CD8-positive, alpha-beta memory T cell (primary cell): ENCODE data around the gene CIDEB. TPM values are rescaled to one million over a fixed set of nuclear protein-coding genes. Genes with fewer than 3 reads are reported as not detected.

Source experiments
- CTCF ChIA-PET: fragments of 350-600 bp; sonication (Branson Sonifier 250); formaldehyde crosslinking; loops from one replicate; lab custom pipeline; 2021; ENCODE audit warnings: antibody characterized with exemption; lab: Charles Lee
- POLR2A ChIA-PET: fragments of 350-600 bp; sonication (Branson Sonifier 250); formaldehyde crosslinking; loops from one replicate; lab custom pipeline; 2021; ENCODE audit warnings: antibody characterized with exemption; lab: Charles Lee
- DNase-seq, 5 donors: peaks; one replicate each; pipeline versions ENCODE4 v3.0.0 to v3.0.0-alpha.2; 2020 to 2022; ENCODE audit warnings: mixed read lengths in 1 of 5
- H3K27ac ChIP-seq: one replicate; pipeline ENCODE4 v1.7.0; 2013; ENCODE audit warnings: low read depth, mild to moderate bottlenecking, low read length, moderate library complexity
- H3K27me3 ChIP-seq: 2 replicates; pipeline ENCODE4 v1.7.0; 2013; ENCODE audit warnings: low read length, mild to moderate bottlenecking; ENCODE audit not compliant: insufficient read depth, poor library complexity, severe bottlenecking
- H3K36me3 ChIP-seq: 2 replicates; pipeline ENCODE4 v1.7.0; 2013; ENCODE audit warnings: mild to moderate bottlenecking, low read length, moderate library complexity; ENCODE audit not compliant: insufficient read depth
- H3K4me1 ChIP-seq: 2 replicates; pipeline ENCODE4 v1.7.0; 2013; ENCODE audit warnings: mild to moderate bottlenecking, low read length, moderate library complexity; ENCODE audit not compliant: insufficient read depth
- H3K4me3 ChIP-seq: 2 replicates; pipeline ENCODE4 v1.7.0; 2013; ENCODE audit warnings: mild to moderate bottlenecking, low read length
- H3K9me3 ChIP-seq: 2 replicates; pipeline ENCODE4 v1.7.0; 2013; ENCODE audit warnings: mild to moderate bottlenecking, low read length
- H3K27ac Mint-ChIP-seq, 8 donors: one replicate each; pipeline ENCODE4 v1.8.0; 2020 to 2021; ENCODE audit warnings: mixed read lengths in 8 of 8, mild to moderate bottlenecking in 6 of 8, inconsistent platforms in 3 of 8, moderate library complexity in 3 of 8
- H3K27me3 Mint-ChIP-seq, 2 donors: one replicate each; pipeline ENCODE4 v1.8.0; 2020 to 2021; ENCODE audit warnings: mixed read lengths in 2 of 2, mild to moderate bottlenecking in 1 of 2, moderate library complexity in 1 of 2
- H3K36me3 Mint-ChIP-seq, 3 donors: one replicate each; pipeline ENCODE4 v1.8.0; 2020 to 2021; ENCODE audit warnings: mixed read lengths in 3 of 3, inconsistent platforms in 1 of 3, mild to moderate bottlenecking in 1 of 3
- H3K4me1 Mint-ChIP-seq, 3 donors: one replicate each; pipeline ENCODE4 v1.8.0; 2020 to 2021; ENCODE audit warnings: mixed read lengths in 3 of 3, inconsistent platforms in 1 of 3, mild to moderate bottlenecking in 1 of 3
- H3K4me3 Mint-ChIP-seq, 7 donors: one replicate each; pipeline ENCODE4 v1.8.0; 2020 to 2021; ENCODE audit warnings: mixed read lengths in 7 of 7, mild to moderate bottlenecking in 6 of 7, moderate library complexity in 4 of 7, inconsistent platforms in 2 of 7
- H3K9me3 Mint-ChIP-seq, 5 donors: one replicate each; pipeline ENCODE4 v1.8.0; 2020 to 2022; ENCODE audit warnings: mixed read lengths in 5 of 5, mild to moderate bottlenecking in 3 of 5, moderate library complexity in 2 of 5, inconsistent platforms in 1 of 5
- polyA plus RNA-seq: library from polyadenylated mRNA; unstranded; fragments of 300-500 nt; fragmentation: Illumina TruSeq; gene quantifications from one replicate; pipeline ENCODE4 v1.2.3, GENCODE V29; 2021
- total RNA-seq, 2 experiments: library from RNA; stranded (reverse); gene quantifications; one replicate each; pipeline ENCODE4 v1.2.3, GENCODE V29; 2021

The CIDEB gene
- total and polyA plus RNA-seq, 3 experiments from 2014 or later: 12.4 to 27.5 (median 12.7) TPM

DNA sequence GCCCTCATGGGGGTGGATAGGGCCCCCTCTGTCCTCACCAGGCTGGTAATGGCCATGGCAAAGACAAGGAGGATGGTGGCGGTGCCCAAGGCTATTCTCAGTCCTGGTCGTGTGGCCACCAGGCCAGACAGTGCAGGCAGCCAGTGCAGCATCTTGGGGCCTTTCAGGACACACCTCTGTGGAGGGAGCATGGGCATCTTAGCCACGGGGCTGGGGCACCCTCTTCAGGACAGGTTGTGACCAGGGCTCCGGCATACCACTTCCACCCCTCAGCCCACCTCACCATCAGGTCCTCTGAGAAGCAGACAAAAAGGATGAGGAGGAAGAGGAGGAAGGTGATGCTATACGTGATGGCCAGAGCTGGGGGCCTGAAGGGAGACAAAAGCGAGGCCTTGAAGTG, 16.2 kb upstream of the CIDEB start:
- Mint-ChIP-seq H3K4me1 (peaks cover 18 to 24% (median 22%) of the 10 kb centered on the region in 3 donors), H3K27me3 (peaks cover 2 to 5% of the 10 kb centered on the region in 2 donors), H3K4me3 (no peak overlapping the region), H3K27ac (peak overlapping the region in 1 of 8 donors; percentile 72), H3K36me3 (no peaks in the 10 kb centered on the region), H3K9me3 (no peaks in the 10 kb centered on the region)
- no peak overlapping the region for H3K27ac ChIP-seq
- no peaks in the 10 kb centered on the region for H3K36me3 ChIP-seq
- DNase-seq: no peak
- no peaks in the 10 kb centered on the region for H3K27me3 ChIP-seq
- no peak overlapping the region for H3K4me3 ChIP-seq
- POLR2A ChIA-PET: no interaction called here
- H3K9me3 ChIP-seq: no peaks in the 10 kb centered on the region
- CTCF ChIA-PET: interaction anchor here (5.4 to 16.8 kb wide), 2 partner anchors 10 to 17 kb away, joined by 35 to 265 read pairs; partner anchors contain the start of genes ADCY4, CIDEB, DHRS1 and LTB4R
- peaks cover 14% of the 10 kb centered on the region for H3K4me1 ChIP-seq

DNA sequence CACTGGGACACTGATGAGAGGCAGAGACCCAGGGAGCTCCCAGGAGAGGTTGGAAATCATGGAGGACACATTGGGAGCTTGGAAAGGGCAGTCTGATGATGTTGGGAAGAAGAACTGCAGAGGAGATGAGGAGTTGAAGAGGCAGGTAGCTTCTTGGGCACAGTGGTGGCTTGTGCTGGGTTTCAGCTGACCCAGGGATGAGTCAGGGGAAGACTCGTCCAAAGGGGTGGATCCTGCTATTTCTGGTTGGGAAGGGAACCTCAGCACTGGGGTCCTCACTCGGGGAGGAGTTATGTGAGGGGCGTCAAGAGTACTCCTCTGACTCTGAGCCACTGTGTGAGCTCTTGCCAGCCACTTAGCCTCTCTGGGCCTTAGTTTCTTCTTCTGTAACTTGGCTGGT, 15.6 kb upstream of the CIDEB start:
- H3K9me3 Mint-ChIP-seq: no peaks in the 10 kb centered on the region
- peak overlapping the region in 2 of 8 donors; percentile 44 to 72 for H3K27ac Mint-ChIP-seq
- H3K27me3 ChIP-seq: no peaks in the 10 kb centered on the region
- H3K4me1 ChIP-seq: peaks cover 8% of the 10 kb centered on the region
- no peaks in the 10 kb centered on the region for H3K36me3 ChIP-seq
- H3K4me3 ChIP-seq: no peak overlapping the region
- peak overlapping the region in 1 of 7 donors; percentile 69 for H3K4me3 Mint-ChIP-seq
- no peak for DNase-seq
- H3K4me1 Mint-ChIP-seq: peaks cover 12 to 17% (median 15%) of the 10 kb centered on the region in 3 donors
- ChIA-PET CTCF (interaction anchor here (5.4 to 16.8 kb wide), 2 partner anchors 10 to 16 kb away, joined by 35 to 265 read pairs; partner anchors contain the start of genes ADCY4, CIDEB, DHRS1 and LTB4R), POLR2A (interaction anchor here (0.5 kb wide), 1 partner anchor 111 kb away, joined by 3 read pairs; no protein-coding TSS in a partner anchor)
- H3K36me3 Mint-ChIP-seq: no peaks in the 10 kb centered on the region
- H3K9me3 ChIP-seq: no peaks in the 10 kb centered on the region
- H3K27ac ChIP-seq: no peak overlapping the region
- peaks cover 2 to 5% of the 10 kb centered on the region in 2 donors for H3K27me3 Mint-ChIP-seq

DNA sequence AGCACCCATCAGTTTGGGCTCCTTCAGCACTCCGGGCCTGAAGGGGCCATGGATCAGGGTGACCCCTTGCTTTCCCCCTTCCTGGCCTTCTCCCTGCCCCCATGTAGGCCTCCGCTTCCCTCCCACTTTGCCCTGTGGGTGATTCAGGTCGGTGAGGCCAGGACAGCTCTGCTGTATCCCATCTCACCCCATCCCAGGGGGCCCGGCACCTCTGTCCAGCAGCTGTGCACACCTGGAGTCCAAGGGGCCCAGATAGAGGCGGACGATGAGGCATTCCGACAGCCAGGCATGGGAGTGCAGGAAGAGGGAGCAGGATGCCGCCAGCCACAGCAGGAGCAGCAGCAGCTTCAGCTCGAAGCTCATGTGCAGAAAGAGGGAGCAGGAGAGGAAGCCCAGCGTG, 14.9 kb upstream of the CIDEB start:
- Histone ChIP-seq H3K27me3 (no peaks in the 10 kb centered on the region), H3K4me3 (no peak overlapping the region), H3K36me3 (no peaks in the 10 kb centered on the region), H3K4me1 (peaks cover 8% of the 10 kb centered on the region), H3K27ac (no peak overlapping the region), H3K9me3 (no peaks in the 10 kb centered on the region)
- Mint-ChIP-seq H3K27me3 (peaks cover 2 to 5% of the 10 kb centered on the region in 2 donors), H3K36me3 (no peaks in the 10 kb centered on the region), H3K9me3 (no peaks in the 10 kb centered on the region), H3K27ac (no peak overlapping the region), H3K4me1 (peaks cover 8 to 11% (median 11%) of the 10 kb centered on the region in 3 donors), H3K4me3 (no peak overlapping the region)
- POLR2A ChIA-PET: interaction anchor here (1.1 kb wide), 1 partner anchor 12 kb away, joined by 6 read pairs; no protein-coding TSS in a partner anchor
- no peak for DNase-seq
- CTCF ChIA-PET: interaction anchor here (1.0 to 16.8 kb wide), 3 partner anchors 11 to 109 kb away, joined by 5 to 265 read pairs (median 35); partner anchors contain the start of genes ADCY4, CIDEB, DHRS1 and LTB4R

DNA sequence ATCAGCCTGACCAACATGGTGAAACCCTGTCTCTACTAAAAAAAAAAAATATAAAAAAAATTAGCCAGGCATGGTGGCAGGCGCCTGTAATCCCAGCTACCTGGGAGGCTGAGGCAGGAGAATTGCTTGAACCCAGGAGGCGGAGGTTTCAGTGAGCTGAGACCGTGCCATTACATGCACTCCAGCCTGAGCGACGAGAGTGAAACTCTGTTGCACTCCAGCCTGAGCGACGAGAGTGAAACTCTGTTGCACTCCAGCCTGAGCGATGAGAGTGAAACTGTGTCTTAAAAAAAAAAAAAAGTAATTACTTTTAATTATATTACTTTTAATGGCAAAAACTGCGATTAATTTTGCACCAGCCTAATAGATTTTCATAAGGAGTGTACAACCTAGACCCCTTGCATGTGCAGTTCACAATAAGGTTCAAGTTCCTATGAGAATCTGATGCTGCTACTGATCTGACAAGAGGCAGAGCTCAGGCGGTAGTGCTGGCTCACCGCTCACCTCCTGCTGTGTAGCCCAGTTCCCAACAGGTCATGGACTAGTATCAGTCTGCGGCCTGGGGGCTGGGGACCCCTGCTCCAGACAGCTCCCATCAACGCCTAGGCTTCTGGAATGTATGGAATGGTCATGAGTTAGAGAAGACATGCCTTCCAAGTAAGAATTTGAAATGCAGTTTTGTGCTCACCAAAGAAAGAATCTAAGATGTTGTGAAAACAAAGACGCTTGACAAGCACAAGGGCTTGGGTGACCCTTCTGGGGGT, 13.6 kb upstream of the CIDEB start:
- CTCF ChIA-PET: interaction anchor here (1.0 to 16.8 kb wide), 3 partner anchors 12 to 110 kb away, joined by 5 to 265 read pairs (median 35); partner anchors contain the start of genes ADCY4, CIDEB, DHRS1 and LTB4R
- Mint-ChIP-seq H3K4me1 (peaks cover 0 to 8% (median 8%) of the 10 kb centered on the region in 3 donors), H3K27me3 (peaks cover 2 to 5% of the 10 kb centered on the region in 2 donors), H3K4me3 (no peak overlapping the region), H3K9me3 (no peaks in the 10 kb centered on the region), H3K36me3 (no peaks in the 10 kb centered on the region), H3K27ac (no peak overlapping the region)
- POLR2A ChIA-PET: interaction anchor here (1.1 kb wide), 1 partner anchor 11 kb away, joined by 6 read pairs; no protein-coding TSS in a partner anchor
- Histone ChIP-seq H3K9me3 (no peaks in the 10 kb centered on the region), H3K4me1 (no peaks in the 10 kb centered on the region), H3K36me3 (no peaks in the 10 kb centered on the region), H3K27me3 (no peaks in the 10 kb centered on the region), H3K27ac (no peak overlapping the region), H3K4me3 (no peak overlapping the region)
- DNase-seq: no peak

DNA sequence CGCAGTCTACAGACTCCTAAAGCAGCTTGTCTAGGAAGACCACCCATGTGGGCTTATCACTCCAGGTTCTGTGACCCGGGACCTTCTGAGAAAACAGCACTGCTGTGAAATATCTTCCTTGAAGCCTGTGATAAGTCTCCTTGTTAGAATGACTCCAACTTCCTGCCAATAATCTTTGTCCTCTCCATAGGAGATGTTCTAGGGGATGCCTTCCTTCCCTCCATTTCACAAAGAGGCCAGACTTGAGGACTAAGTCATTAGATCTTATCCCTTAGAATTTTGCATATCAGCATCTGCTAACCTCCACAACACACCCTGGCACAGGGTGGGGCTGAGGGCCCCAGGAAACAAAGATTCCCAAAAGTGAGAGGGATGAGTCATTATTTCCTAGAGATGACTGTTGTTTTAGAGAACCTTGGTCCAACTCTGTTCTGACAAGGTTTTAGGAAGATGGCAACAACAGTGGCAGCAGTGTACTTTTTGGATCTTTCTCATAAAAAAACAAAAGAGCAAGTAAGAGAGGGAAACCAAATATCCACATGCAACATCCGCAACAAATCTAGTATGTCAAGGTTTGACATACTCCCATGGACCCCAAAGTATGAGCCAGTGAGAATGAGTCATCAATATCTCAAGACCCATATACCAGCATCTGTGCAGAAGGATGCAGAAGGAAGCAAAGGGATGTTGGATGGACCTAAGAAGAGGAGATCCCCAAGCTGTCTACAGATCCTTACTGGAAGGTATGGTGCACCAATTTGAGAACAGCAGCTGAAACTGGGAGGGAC, 9.6 kb upstream of the CIDEB start:
- Histone ChIP-seq H3K36me3 (no peaks in the 10 kb centered on the region), H3K27me3 (no peaks in the 10 kb centered on the region), H3K9me3 (no peaks in the 10 kb centered on the region), H3K4me3 (no peak overlapping the region), H3K4me1 (peaks cover 31% of the 10 kb centered on the region), H3K27ac (no peak overlapping the region)
- Mint-ChIP-seq H3K27me3 (peaks cover 2 to 5% of the 10 kb centered on the region in 2 donors), H3K4me1 (peaks cover 36 to 41% (median 39%) of the 10 kb centered on the region in 3 donors), H3K27ac (peak overlapping the region in 4 of 8 donors; percentile 40 to 71 (median 63)), H3K9me3 (no peaks in the 10 kb centered on the region), H3K36me3 (peaks cover 0 to 2% (median 0%) of the 10 kb centered on the region in 3 donors), H3K4me3 (no peak overlapping the region)
- ChIA-PET CTCF (interaction anchor here (0.7 to 1.9 kb wide), 4 partner anchors 9 to 20 kb away, joined by 3 to 6 read pairs (median 4); partner anchors contain the start of gene CIDEB), POLR2A (no interaction called here)
- no peak for DNase-seq

DNA sequence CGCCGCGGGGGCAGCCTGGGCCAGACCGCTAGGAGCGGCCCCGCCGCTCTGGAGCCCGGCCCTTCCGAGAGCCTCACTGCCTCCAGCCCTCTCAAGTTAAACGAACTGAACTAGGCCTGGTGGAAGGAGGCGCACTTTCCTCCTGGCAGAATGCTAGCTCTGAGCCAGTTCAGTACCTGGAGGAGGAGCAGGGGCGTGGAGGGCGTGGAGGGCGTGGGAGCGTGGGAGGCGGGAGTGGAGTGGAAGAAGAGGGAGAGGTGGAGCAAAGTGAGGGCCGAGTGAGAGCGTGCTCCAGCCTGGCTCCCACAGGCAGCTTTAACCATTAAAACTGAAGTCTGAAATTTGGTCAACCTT, 8.8 kb upstream of the CIDEB start:
- Histone ChIP-seq H3K4me3 (no peak overlapping the region), H3K9me3 (no peaks in the 10 kb centered on the region), H3K4me1 (peaks cover 38% of the 10 kb centered on the region), H3K27ac (no peak overlapping the region), H3K27me3 (no peaks in the 10 kb centered on the region), H3K36me3 (no peaks in the 10 kb centered on the region)
- CTCF ChIA-PET: interaction anchor here (0.7 to 1.3 kb wide), 2 partner anchors 8 to 17 kb away, joined by 3 to 4 read pairs; no protein-coding TSS in a partner anchor
- POLR2A ChIA-PET: no interaction called here
- H3K4me3 Mint-ChIP-seq: no peak overlapping the region
- H3K27ac Mint-ChIP-seq: no peak overlapping the region
- H3K4me1 Mint-ChIP-seq: peaks cover 43 to 48% (median 47%) of the 10 kb centered on the region in 3 donors
- peaks cover 0 to 2% (median 2%) of the 10 kb centered on the region in 3 donors for H3K36me3 Mint-ChIP-seq
- no peaks in the 10 kb centered on the region for H3K9me3 Mint-ChIP-seq
- peaks cover 2 to 5% of the 10 kb centered on the region in 2 donors for H3K27me3 Mint-ChIP-seq
- no peak for DNase-seq

DNA sequence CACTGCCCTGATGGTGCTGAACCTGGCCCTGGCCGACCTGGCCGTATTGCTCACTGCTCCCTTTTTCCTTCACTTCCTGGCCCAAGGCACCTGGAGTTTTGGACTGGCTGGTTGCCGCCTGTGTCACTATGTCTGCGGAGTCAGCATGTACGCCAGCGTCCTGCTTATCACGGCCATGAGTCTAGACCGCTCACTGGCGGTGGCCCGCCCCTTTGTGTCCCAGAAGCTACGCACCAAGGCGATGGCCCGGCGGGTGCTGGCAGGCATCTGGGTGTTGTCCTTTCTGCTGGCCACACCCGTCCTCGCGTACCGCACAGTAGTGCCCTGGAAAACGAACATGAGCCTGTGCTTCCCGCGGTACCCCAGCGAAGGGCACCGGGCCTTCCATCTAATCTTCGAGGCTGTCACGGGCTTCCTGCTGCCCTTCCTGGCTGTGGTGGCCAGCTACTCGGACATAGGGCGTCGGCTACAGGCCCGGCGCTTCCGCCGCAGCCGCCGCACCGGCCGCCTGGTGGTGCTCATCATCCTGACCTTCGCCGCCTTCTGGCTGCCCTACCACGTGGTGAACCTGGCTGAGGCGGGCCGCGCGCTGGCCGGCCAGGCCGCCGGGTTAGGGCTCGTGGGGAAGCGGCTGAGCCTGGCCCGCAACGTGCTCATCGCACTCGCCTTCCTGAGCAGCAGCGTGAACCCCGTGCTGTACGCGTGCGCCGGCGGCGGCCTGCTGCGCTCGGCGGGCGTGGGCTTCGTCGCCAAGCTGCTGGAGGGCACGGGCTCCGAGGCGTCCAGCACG, 8.2 kb upstream of the CIDEB start:
- no peak for DNase-seq
- ChIA-PET CTCF (interaction anchor here (1.3 to 17.7 kb wide), 2 partner anchors 12 to 17 kb away, joined by 4 to 265 read pairs; partner anchors contain the start of gene ADCY4), POLR2A (no interaction called here)
- no peaks in the 10 kb centered on the region for H3K27me3 ChIP-seq
- no peak overlapping the region for H3K4me3 ChIP-seq
- peaks cover 41% of the 10 kb centered on the region for H3K4me1 ChIP-seq
- Mint-ChIP-seq H3K4me3 (peak overlapping the region in 3 of 7 donors; percentile 28 to 66 (median 61)), H3K27ac (peak overlapping the region in 5 of 8 donors; percentile 47 to 89 (median 52)), H3K36me3 (peaks cover 0 to 2% (median 2%) of the 10 kb centered on the region in 3 donors), H3K9me3 (no peaks in the 10 kb centered on the region), H3K4me1 (peaks cover 45 to 51% (median 49%) of the 10 kb centered on the region in 3 donors), H3K27me3 (peaks cover 2 to 5% of the 10 kb centered on the region in 2 donors)
- no peaks in the 10 kb centered on the region for H3K36me3 ChIP-seq
- no peaks in the 10 kb centered on the region for H3K9me3 ChIP-seq
- H3K27ac ChIP-seq: no peak overlapping the region
